BLaER1 treated with 17β-estradiol and CSF1 and Interleukin-3, amounts not matched to agents 10 nM and 100 nM (cell line): ENCODE results near the gene GNPTG.

ENCODE experiments used
- H3K27ac ChIP-seq, 11 experiments: shearing (Covaris generic); formaldehyde crosslinking; 2 replicates each; pipeline ENCODE4 v1.8.1; 2022
- H3K27me3 ChIP-seq, 11 experiments: shearing (Covaris generic); formaldehyde crosslinking; 2 replicates each; pipeline ENCODE4 v1.8.1; 2022
- H3K36me3 ChIP-seq, 11 experiments: shearing (Covaris generic); formaldehyde crosslinking; 2 replicates each; pipeline ENCODE4 v1.8.1; 2022
- H3K4me1 ChIP-seq, 10 experiments: shearing (Covaris generic); formaldehyde crosslinking; 2 replicates each; pipeline ENCODE4 v1.8.1; 2022
- H3K4me2 ChIP-seq, 11 experiments: shearing (Covaris generic); formaldehyde crosslinking; 2 replicates each; pipeline ENCODE4 v1.8.1; 2022
- H3K4me3 ChIP-seq, 10 experiments: shearing (Covaris generic); formaldehyde crosslinking; 2 replicates each; pipeline ENCODE4 v1.8.1; 2022
- H3K9ac ChIP-seq, 11 experiments: shearing (Covaris generic); formaldehyde crosslinking; 2 replicates each; pipeline ENCODE4 v1.8.1; 2022
- H3K9me3 ChIP-seq, 11 experiments: shearing (Covaris generic); formaldehyde crosslinking; replicated peaks in 1 of 11; 2 replicates each; pipeline ENCODE4 v1.8.1; 2022
- H4K20me1 ChIP-seq, 11 experiments: shearing (Covaris generic); formaldehyde crosslinking; 2 replicates each; pipeline ENCODE4 v1.8.1; 2022
- Cebpa-rat ChIP-seq, 11 experiments: shearing (Covaris generic); IDR thresholded peaks; 2 replicates each; pipeline ENCODE4 v1.8.1; 2022

GNPTG gene

GRCh38 chr16:1345651-1346421 is 5.9 kb upstream of the GNPTG start:
- H3K4me1 ChIP-seq: peaks cover 33 to 47% (median 43%) of the 10 kb centered on the region in 10 experiments
- H3K9ac ChIP-seq: no peak overlapping the region
- no peak overlapping the region for H3K4me3 ChIP-seq
- H3K4me2 ChIP-seq: no peak overlapping the region
- peaks cover 0 to 75% (median 29%) of the 10 kb centered on the region in 11 experiments; a peak in 16 of 22 replicates for H4K20me1 ChIP-seq
- no peaks in the 10 kb centered on the region for H3K9me3 ChIP-seq
- TF ChIP-seq Cebpa-rat (IDR thresholded peaks at IDR 0.05): no peak
- peaks cover 0 to 5% (median 0%) of the 10 kb centered on the region in 11 experiments; a peak in 1 of 22 replicates for H3K27me3 ChIP-seq
- H3K27ac ChIP-seq: no peak overlapping the region
- H3K36me3 ChIP-seq: peaks cover 20 to 39% (median 27%) of the 10 kb centered on the region in 11 experiments

DNA sequence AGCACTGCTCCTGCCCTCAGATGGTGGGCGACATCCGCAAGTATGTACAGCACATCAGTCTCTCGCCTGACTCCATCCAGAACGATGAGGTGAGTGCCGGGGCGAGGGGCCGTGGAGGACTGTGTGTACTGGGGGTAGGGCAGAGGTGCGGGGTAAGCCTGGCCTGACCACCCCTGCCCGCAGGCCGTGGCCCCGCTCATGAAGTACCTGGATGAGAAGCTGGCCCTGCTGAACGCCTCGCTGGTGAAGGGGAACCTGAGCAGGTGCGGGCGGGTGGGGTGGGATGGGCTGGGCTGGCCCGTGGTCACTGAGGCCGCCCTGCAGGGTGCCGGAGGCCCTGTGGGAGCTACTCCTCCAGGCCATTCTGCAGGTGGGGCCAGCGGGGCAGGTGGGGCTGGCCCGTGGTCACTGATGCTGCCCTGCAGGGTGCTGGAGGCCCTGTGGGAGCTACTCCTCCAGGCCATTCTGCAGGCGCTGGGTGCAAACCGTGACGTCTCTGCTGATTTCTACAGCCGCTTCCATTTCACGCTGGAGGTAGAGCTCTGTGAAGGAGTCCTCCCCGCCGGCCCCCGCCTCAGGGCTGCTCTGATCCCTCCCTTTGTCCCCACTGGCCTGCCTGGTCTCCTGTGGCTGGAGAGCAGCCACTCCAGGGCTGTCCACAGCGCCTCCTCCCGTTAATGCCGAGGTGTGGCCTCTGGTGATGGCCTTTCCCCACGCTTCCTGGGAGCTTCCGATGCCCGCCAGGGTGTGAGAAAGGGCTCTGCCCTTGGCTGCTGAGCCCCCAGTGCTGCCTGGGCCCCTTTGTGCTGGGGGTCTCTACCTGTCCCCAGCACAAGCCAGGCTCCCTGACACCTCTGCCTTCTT is 5.1 kb upstream of the GNPTG start:
- Histone ChIP-seq H3K36me3 (peaks cover 20 to 39% (median 27%) of the 10 kb centered on the region in 11 experiments), H3K4me1 (peaks cover 34 to 43% (median 39%) of the 10 kb centered on the region in 10 experiments), H3K4me3 (no peak overlapping the region), H3K27me3 (peaks cover 0 to 5% (median 0%) of the 10 kb centered on the region in 11 experiments; a peak in 1 of 22 replicates), H3K4me2 (no peak overlapping the region), H3K9me3 (no peaks in the 10 kb centered on the region), H3K27ac (no peak overlapping the region), H4K20me1 (peaks cover 0 to 69% (median 25%) of the 10 kb centered on the region in 11 experiments; a peak in 16 of 22 replicates), H3K9ac (no peak overlapping the region)
- TF ChIP-seq Cebpa-rat (IDR thresholded peaks at IDR 0.05): no peak

GRCh38 chr16:1347286-1347855 is 4.4 kb upstream of the GNPTG start:
- no peaks in the 10 kb centered on the region for H3K9me3 ChIP-seq
- no peak for TF ChIP-seq Cebpa-rat (IDR thresholded peaks at IDR 0.05)
- H4K20me1 ChIP-seq: peaks cover 0 to 66% (median 18%) of the 10 kb centered on the region in 11 experiments; a peak in 18 of 22 replicates
- no peak overlapping the region for H3K9ac ChIP-seq
- H3K27me3 ChIP-seq: no peaks in the 10 kb centered on the region
- no peak overlapping the region for H3K27ac ChIP-seq
- peaks cover 28 to 39% (median 32%) of the 10 kb centered on the region in 10 experiments for H3K4me1 ChIP-seq
- no peak overlapping the region for H3K4me3 ChIP-seq
- peaks cover 20 to 39% (median 27%) of the 10 kb centered on the region in 11 experiments for H3K36me3 ChIP-seq
- H3K4me2 ChIP-seq: no peak overlapping the region

- peaks cover 5 to 68% (median 17%) of the 10 kb centered on the region in 11 experiments; a peak in 18 of 22 replicates for H4K20me1 ChIP-seq
- no peaks in the 10 kb centered on the region for H3K9me3 ChIP-seq
- H3K36me3 ChIP-seq: peaks cover 20 to 39% (median 27%) of the 10 kb centered on the region in 11 experiments
- no peak for TF ChIP-seq Cebpa-rat (IDR thresholded peaks at IDR 0.05)
- peaks cover 28 to 41% (median 34%) of the 10 kb centered on the region in 10 experiments for H3K4me1 ChIP-seq
- no peaks in the 10 kb centered on the region for H3K27me3 ChIP-seq
- H3K4me3 ChIP-seq: no peak overlapping the region
- H3K9ac ChIP-seq: no peak overlapping the region
- no peak overlapping the region for H3K4me2 ChIP-seq
- H3K27ac ChIP-seq: no peak overlapping the region
Measured at GRCh38 chr16:1347962-1348361, 3.8 kb upstream of the GNPTG start.

GRCh38 chr16:1348441-1348840 is 3.3 kb upstream of the GNPTG start:
- H3K36me3 ChIP-seq: peaks cover 20 to 39% (median 27%) of the 10 kb centered on the region in 11 experiments
- H3K4me1 ChIP-seq: peaks cover 29 to 42% (median 36%) of the 10 kb centered on the region in 10 experiments
- H4K20me1 ChIP-seq: peaks cover 5 to 70% (median 15%) of the 10 kb centered on the region in 11 experiments; a peak in 18 of 22 replicates
- no peak for TF ChIP-seq Cebpa-rat (IDR thresholded peaks at IDR 0.05)
- no peak overlapping the region for H3K9ac ChIP-seq
- H3K9me3 ChIP-seq: no peaks in the 10 kb centered on the region
- no peak overlapping the region for H3K4me3 ChIP-seq
- H3K27me3 ChIP-seq: no peaks in the 10 kb centered on the region
- H3K4me2 ChIP-seq: no peak overlapping the region
- no peak overlapping the region for H3K27ac ChIP-seq

GRCh38 chr16:1348926-1349325 is 2.8 kb upstream of the GNPTG start:
- TF ChIP-seq Cebpa-rat (IDR thresholded peaks at IDR 0.05): no peak
- Histone ChIP-seq H3K36me3 (peaks cover 20 to 39% (median 27%) of the 10 kb centered on the region in 11 experiments), H3K4me1 (peaks cover 29 to 42% (median 35%) of the 10 kb centered on the region in 10 experiments)

DNA sequence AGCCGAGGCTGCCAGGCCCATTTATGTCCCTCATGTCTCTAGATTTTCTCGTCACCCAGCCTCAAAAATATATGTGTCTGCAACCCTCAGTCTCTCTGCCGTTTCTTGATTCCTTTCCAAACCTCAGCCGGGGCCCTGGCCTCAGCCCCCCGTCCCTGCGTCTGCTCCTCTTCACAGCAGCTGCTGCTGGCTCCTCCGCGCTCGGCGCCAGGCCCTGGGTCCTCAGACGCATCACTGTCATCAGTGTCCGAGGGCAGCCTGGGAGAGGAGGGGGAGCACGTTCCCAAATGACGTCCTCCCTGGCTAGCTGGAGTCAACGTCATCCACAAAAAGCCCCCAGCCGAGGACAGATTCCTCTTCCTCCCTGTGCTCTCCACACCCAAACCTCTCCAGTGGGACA is 2.4 kb upstream of the GNPTG start:
- H3K36me3 ChIP-seq: peaks cover 20 to 39% (median 27%) of the 10 kb centered on the region in 11 experiments
- H3K4me1 ChIP-seq: peaks cover 28 to 39% (median 33%) of the 10 kb centered on the region in 10 experiments
- no peak overlapping the region for H3K4me3 ChIP-seq
- H3K9me3 ChIP-seq: no peaks in the 10 kb centered on the region
- no peak overlapping the region for H3K4me2 ChIP-seq
- H3K27ac ChIP-seq: no peak overlapping the region
- peak overlapping the region in 4 of 11 experiments; percentile 27 to 96 (median 90); a peak in 4 of 22 replicates for H3K9ac ChIP-seq
- H3K27me3 ChIP-seq: no peaks in the 10 kb centered on the region
- H4K20me1 ChIP-seq: peaks cover 0 to 70% (median 22%) of the 10 kb centered on the region in 11 experiments; a peak in 18 of 22 replicates
- TF ChIP-seq Cebpa-rat (IDR thresholded peaks at IDR 0.05): no peak

More at GRCh38 chr16:1348926-1349325, 2.8 kb upstream of the GNPTG start:
- Histone ChIP-seq H3K9ac (0 out of 22 replicates have a peak overlapping the region, but pooled peaks of 1 of the 11 experiments have one; percentile 13), H3K4me3 (no peak overlapping the region), H3K9me3 (no peaks in the 10 kb centered on the region), H3K27ac (no peak overlapping the region), H3K27me3 (no peaks in the 10 kb centered on the region), H3K4me2 (no peak overlapping the region), H4K20me1 (peaks cover 0 to 70% (median 18%) of the 10 kb centered on the region in 11 experiments; a peak in 17 of 22 replicates)

DNA sequence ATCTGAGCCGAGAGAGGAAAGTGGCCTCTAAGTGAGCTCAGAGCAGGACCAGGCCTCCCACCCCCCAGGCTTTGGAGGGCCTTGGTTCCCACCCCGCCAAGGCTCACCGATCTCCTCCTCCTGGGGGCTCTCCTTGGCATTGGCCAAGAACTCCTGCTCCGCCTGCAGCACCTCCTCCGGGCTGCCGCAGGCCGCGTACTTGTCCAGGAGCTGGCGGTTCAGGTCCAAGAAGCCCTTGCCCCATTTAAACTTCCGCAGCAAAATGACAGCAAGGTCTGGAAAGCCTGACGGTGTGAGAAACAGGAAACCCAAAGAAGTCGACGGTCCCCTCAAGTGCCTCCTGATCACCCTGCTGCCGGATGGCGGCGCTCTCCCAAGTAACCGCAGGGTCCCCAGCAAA is 1.8 kb upstream of the GNPTG start:
- Histone ChIP-seq H3K27me3 (no peaks in the 10 kb centered on the region), H3K9ac (peak overlapping the region in 8 of 11 experiments; percentile 86 to 96 (median 91); a peak in 13 of 22 replicates), H4K20me1 (peaks cover 0 to 72% (median 27%) of the 10 kb centered on the region in 11 experiments; a peak in 20 of 22 replicates), H3K9me3 (no peaks in the 10 kb centered on the region), H3K4me1 (peaks cover 26 to 38% (median 32%) of the 10 kb centered on the region in 10 experiments), H3K27ac (no peak overlapping the region), H3K4me3 (peak overlapping the region in 3 of 10 experiments; percentile 87 to 97 (median 88); a peak in 5 of 20 replicates), H3K4me2 (peak overlapping the region in 10 of 11 experiments; percentile 89 to 99 (median 96); a peak in 19 of 22 replicates), H3K36me3 (peaks cover 20 to 39% (median 27%) of the 10 kb centered on the region in 11 experiments)
- no peak for TF ChIP-seq Cebpa-rat (IDR thresholded peaks at IDR 0.05)
